ENCODE measurements around the gene RNF227. TPM values are rescaled to one million over a fixed set of nuclear protein-coding genes. Genes with fewer than 3 reads are reported as not detected.
A peak's percentile ranks its signal among the peaks of the same experiment; 100 is the strongest.

RNF227 gene
- total RNA-seq, 4 donors from 2014 or later, result under 0.01 to 9.8 (median 5.3) TPM

- Histone ChIP-seq H3K4me1 (no peaks in the 10 kb centered on the region), H3K36me3 (no peaks in the 10 kb centered on the region), H3K27ac (peak overlapping the region; percentile 78 to 82), H3K9me3 (no peaks in the 10 kb centered on the region), H3K4me3 (peak overlapping the region; percentile 19 to 39), H3K27me3 (no peaks in the 10 kb centered on the region)
- intact Hi-C loops (cut with DNase I; ENCODE audit: low total_unique reads), result no loop called here
- no peak for TF ChIP-seq POLR2A (IDR thresholded peaks at IDR 0.05)
- TF ChIP-seq, protein P1, sequence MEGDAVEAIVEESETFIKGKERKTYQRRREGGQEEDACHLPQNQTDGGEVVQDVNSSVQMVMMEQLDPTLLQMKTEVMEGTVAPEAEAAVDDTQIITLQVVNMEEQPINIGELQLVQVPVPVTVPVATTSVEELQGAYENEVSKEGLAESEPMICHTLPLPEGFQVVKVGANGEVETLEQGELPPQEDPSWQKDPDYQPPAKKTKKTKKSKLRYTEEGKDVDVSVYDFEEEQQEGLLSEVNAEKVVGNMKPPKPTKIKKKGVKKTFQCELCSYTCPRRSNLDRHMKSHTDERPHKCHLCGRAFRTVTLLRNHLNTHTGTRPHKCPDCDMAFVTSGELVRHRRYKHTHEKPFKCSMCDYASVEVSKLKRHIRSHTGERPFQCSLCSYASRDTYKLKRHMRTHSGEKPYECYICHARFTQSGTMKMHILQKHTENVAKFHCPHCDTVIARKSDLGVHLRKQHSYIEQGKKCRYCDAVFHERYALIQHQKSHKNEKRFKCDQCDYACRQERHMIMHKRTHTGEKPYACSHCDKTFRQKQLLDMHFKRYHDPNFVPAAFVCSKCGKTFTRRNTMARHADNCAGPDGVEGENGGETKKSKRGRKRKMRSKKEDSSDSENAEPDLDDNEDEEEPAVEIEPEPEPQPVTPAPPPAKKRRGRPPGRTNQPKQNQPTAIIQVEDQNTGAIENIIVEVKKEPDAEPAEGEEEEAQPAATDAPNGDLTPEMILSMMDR (IDR thresholded peaks at IDR 0.05), result no peak
- DNase-seq, result no peak
These were observed 6.3 kb upstream of the RNF227 start for GRCh38 chr17:7922269-7922844.

- Histone ChIP-seq H3K4me3 (no peak overlapping the region), H3K9me3 (no peaks in the 10 kb centered on the region), H3K27ac (peak overlapping the region; percentile 96 to 97), H3K36me3 (no peaks in the 10 kb centered on the region), H3K4me1 (peaks cover 0 to 15% of the 10 kb centered on the region in 2 donors), H3K27me3 (no peaks in the 10 kb centered on the region)
- DNase-seq, result peak; percentile 32 to 48
- intact Hi-C loops (cut with DNase I; ENCODE audit: low total_unique reads), result no loop called here
- TF ChIP-seq, protein P1 (IDR thresholded peaks at IDR 0.05), result no peak
- TF ChIP-seq POLR2A (IDR thresholded peaks at IDR 0.05), result no peak
These were observed 719 bp upstream of the RNF227 start for GRCh38 chr17:7916808-7917207.

DNA sequence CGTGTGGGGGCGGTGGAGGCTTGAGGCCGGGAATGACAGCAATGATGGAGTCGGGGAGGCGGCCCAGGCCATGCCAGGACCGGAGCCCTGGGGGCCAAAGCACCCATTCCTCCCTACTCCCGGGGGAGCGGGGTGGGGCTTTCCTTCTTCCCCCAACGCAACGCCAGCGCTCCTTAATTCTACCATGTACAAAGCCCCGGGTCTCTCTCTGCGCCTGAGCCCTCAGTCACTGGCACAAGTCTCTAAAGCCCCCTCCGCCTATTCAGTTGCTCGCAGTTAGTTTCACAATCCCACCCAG is 245 bp upstream of the RNF227 start:
- TF ChIP-seq POLR2A (IDR thresholded peaks at IDR 0.05), result no peak
- TF ChIP-seq, protein P1 (IDR thresholded peaks at IDR 0.05), result no peak
- Histone ChIP-seq H3K27me3 (no peaks in the 10 kb centered on the region), H3K4me3 (peak overlapping the region; percentile 55 to 75), H3K36me3 (no peaks in the 10 kb centered on the region), H3K4me1 (peaks cover 0 to 15% of the 10 kb centered on the region in 2 donors), H3K27ac (peak overlapping the region; percentile 96 to 97), H3K9me3 (no peaks in the 10 kb centered on the region)
- DNase-seq, result no peak
- intact Hi-C loops (cut with DNase I; ENCODE audit: low total_unique reads), result no loop called here

- no peaks in the 10 kb centered on the region for H3K9me3 ChIP-seq
- intact Hi-C loops (cut with DNase I; ENCODE audit: low total_unique reads), result no loop called here
- peak; percentile 70 to 71 for DNase-seq
- no peaks in the 10 kb centered on the region for H3K36me3 ChIP-seq
- peaks cover 0 to 15% of the 10 kb centered on the region in 2 donors for H3K4me1 ChIP-seq
- H3K27ac ChIP-seq, result peak overlapping the region; percentile 96 to 97
- TF ChIP-seq, protein P1 (IDR thresholded peaks at IDR 0.05), result no peak
- no peak for TF ChIP-seq POLR2A (IDR thresholded peaks at IDR 0.05)
- no peaks in the 10 kb centered on the region for H3K27me3 ChIP-seq
- H3K4me3 ChIP-seq, result peak overlapping the region; percentile 55 to 75
These were observed 894 bp downstream of the RNF227 start for GRCh38 chr17:7915179-7915610.

DNA sequence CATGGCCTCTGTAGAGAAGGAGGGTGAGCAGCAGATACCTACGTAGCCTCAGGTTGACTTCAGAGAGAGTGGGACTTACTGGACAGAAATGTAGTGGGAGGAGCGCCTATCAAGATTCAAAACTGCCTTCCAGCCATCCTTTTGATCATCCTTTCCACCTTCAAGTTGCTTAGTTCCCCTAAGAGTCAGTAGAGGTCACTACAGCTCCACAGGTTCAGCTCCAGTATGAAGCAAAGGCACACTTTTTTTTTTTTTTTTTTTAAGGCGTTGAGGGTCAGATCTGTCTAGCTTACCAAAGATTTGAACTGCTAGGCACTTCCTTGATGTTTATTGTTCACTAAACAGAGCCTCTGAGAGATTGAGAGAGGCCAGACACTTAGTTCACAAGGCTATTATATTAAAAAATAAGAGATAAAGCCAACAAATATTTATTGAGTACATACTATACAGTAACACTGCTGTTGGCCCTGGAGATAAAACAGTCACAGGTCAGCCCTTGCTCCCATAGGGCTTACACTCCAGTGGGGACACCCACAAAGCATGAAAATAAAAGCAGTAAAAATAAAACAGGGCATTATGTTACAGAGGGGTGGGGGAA is 3.1 kb downstream of the RNF227 start:
- intact Hi-C loops (cut with DNase I; ENCODE audit: low total_unique reads), result loop anchor here (5.0 kb wide), 1 partner anchor 79 kb away; no protein-coding TSS in a partner anchor
- no peaks in the 10 kb centered on the region for H3K27me3 ChIP-seq
- H3K27ac ChIP-seq, result peak overlapping the region; percentile 8 to 50
- TF ChIP-seq, protein P1 (IDR thresholded peaks at IDR 0.05), result peak; percentile 61 to 89 (median 76)
- TF ChIP-seq POLR2A (IDR thresholded peaks at IDR 0.05), result no peak
- H3K36me3 ChIP-seq, result no peaks in the 10 kb centered on the region
- H3K4me3 ChIP-seq, result no peak overlapping the region
- H3K9me3 ChIP-seq, result no peaks in the 10 kb centered on the region
- peaks cover 0 to 15% of the 10 kb centered on the region in 2 donors for H3K4me1 ChIP-seq
- peak in 1 of 2 donors; percentile 63 for DNase-seq

Measured in uterus (tissue), 4 donors.